CD4-positive, alpha-beta T cell treated with Interleukin-15 for 4 hours (primary cell): ENCODE results near the gene GCKR.
"Not testable (repeated sequence)": the region's sequence is repeated elsewhere in the genome, so short reads cannot be mapped to it uniquely, and the experiment has no call there.

Experiments
- DNase-seq: peaks from one replicate; pipeline ENCODE4 v3.0.0-alpha.2; 2020; ENCODE audit warnings: low spot score

The GCKR gene

GRCh38 chr2:27518113-27518781 is 21.6 kb downstream of the GCKR start:
- no peak for DNase-seq

GRCh38 chr2:27518782-27519113 is 22.1 kb downstream of the GCKR start:
- DNase-seq = no peak

- DNase-seq = no peak
Measured at GRCh38 chr2:27520316-27520715, 23.7 kb downstream of the GCKR start.

DNA sequence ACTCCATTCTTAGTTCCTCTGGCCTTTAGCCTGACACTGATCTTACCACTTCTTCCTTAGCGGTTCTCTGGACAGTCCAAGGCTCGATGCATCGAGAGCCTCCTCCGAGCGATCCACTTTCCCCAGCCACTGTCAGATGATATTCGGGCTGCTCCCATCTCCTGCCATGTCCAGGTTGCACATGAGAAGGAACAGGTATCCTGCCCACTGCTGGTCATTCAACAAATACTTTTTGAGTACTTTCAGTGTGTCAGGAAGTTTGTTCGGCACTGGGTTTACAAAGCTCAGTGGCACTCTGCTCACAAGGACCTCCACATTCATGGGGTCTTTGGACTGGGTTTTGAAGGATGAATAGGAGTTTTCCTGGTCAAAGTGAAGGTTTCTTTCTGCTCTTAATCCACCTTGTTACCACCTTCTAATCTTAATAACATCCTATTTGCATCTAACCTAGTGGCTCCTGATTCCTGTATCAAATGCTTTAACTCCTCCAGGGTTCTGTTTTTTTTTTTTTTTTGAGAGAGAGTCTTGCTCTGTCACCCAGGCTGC is 25.8 kb downstream of the GCKR start:
- DNase-seq = no peak

GRCh38 chr2:27527182-27527581 is 30.5 kb downstream of the GCKR start:
- DNase-seq = no peak

DNA sequence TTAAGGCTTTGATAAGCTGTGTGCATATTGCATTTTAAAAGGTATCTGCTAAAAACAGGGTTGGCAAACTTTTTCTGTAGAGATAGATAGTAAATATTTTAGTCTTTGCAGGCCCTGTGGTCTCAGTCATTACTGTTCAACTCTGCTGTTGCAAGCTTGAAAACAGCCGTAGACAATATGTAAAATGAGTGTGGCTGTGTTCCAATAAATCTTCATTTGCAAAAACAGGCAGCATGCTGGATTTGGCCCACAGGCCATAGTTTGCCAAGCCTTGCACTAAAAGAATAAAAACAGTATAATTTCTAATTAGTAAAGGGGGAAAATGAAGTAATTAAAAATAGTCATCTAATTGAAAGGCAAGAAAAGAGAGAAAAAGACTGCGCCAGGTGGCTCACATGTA is 35.3 kb downstream of the GCKR start:
- no peak for DNase-seq

DNA sequence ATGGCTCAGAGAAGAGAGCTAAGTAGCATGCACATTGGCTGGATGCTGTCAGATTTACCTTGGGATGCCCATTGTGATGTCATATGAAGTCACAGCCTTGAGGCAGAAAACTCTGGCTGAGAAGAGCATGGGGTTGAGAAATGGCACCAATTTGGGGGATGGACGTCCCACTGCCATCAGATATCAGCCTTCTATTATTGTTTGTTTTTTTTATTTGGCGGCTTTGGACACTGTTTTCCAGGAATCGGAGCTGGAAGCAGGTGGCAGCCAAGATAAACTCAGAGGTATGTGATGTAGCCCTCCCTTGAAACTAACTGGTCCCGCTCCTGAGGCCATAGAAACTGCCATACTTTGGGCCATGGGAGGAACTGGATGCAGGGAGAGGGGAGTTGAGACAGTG is 40.6 kb downstream of the GCKR start:
- no peak for DNase-seq

DNA sequence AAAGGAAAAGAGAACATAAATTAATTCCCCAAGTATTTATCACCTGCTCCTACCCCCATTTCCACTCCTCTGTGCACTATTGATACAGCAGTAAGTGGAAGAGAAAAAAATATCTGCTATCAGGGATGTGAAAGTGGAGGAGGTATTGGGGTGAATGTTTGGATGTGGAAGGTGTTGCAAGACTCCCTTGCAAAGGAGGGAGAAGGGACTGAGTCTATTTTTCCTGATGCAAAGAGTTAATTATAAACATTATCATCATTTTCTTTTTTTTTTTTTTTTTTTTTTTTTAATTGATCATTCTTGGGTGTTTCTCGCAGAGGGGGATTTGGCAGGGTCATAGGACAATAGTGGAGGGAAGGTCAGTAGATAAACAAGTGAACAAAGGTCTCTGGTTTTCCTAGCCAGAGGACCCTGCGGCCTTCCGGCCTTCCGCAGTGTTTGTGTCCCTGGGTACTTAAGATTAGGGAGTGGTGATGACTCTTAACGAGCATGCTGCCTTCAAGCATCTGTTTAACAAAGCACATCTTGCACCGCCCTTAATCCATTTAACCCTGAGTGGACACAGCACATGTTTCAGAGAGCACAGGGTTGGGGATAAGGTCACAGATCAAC is 42.3 kb downstream of the GCKR start:
- DNase-seq = not testable (repeated sequence)

GRCh38 chr2:27539649-27540048 is 43.0 kb downstream of the GCKR start:
- not testable (repeated sequence) for DNase-seq

DNA sequence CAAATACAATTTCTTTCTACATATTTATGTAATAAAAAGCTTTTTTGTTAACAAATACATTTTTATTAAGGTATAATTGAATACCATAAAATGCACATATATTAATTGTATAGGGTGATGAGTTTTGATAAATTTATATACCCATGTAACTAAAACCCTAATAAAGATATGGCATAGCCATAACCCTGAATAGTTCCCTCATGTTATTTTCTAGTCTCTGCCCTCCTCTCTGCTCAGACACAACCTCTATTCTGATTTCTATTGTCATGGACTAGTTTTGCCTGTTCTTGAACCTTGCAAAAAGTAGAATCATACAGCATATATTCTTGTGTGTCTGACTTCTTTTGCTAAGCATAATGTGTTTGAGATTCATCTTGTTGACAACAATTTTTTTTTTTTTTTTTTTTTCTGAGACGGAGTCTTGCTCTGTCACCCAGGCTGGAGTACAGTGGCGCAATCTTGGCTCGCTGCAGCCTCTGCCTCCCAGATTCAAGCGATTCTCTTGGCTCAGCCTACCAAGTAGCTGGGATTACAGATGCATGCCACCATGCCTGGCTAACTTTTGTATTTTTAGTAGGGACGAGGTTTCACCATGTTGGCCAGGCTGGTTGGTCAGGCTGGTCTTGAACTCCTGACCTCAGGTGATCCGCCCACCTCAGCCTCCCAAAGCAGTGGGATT is 47.6 kb downstream of the GCKR start:
- no peak for DNase-seq

DNA sequence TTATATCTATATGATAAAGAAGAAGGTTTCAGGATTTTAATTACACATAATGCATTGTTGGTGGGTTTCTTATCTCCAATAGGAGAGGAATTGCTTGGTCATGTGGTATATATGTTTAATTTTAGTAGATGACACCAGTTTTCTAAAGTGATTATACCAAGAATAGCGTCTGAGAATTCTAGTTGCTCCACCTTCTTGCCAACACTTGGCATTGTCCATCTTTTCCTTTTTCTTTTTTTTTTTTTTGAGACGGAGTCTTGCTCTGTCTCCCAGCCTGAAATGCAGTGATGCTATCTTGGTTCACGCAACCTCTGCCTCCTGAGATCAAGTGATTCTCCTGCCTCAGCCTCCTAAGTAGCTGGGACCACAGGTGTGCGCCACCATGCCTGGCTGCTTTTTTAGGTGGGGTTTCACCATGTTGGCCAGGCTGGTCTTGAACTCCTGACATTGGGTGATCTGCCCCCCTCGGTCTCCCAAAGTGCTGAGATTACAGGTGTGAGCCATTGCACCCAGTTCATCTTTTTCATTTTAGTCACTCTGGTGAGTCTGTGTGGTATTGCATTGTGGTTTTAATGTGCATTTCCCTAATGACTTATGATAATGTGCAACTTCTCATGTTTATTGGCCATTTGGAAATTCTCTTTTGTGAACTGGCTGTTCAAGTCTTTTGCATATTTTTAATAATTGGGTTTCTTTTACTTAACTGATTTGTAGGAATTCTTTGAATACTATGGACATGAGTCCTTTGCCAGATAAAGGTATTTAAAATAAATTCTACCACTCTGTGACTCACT is 48.9 kb downstream of the GCKR start:
- DNase-seq = no peak

DNA sequence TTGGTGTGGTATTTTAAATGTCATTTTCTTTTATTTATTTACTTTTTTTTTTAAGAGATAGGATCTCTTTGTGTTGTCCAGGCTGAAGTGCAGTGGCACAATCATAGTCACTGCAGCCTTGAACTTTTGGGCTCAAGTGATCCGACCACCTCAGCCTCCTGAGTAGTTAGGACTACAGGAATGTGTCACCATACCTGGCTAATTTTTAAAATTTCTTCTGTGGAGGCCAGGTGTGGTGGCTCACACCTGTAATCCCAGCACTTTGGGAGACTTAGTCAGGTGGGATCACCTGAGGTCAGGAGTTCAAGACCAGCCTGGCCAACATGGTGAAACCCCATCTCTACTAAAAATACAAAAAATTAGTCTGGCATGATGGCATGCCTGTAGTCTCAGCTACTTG is 52.7 kb downstream of the GCKR start:
- DNase-seq = no peak

DNA sequence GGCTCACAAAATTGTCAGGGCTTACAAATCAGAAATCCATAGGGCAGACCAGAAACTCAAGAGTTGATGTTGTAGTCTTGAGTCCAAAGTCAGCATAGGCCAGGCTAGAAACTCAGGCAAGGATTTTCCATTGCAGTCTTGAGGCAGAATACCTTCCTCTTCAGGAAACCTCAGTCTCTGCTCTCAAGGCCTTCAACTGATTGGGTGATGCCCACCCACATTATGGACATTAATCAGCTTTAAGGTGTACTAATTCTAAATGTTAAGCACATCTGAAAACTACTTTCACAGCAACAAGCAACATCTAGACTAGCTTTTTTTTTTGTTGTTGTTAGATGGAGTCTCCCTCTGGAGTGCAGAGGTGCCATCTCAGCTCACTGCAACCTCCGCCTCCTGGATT is 54.9 kb downstream of the GCKR start:
- DNase-seq = no peak

DNA sequence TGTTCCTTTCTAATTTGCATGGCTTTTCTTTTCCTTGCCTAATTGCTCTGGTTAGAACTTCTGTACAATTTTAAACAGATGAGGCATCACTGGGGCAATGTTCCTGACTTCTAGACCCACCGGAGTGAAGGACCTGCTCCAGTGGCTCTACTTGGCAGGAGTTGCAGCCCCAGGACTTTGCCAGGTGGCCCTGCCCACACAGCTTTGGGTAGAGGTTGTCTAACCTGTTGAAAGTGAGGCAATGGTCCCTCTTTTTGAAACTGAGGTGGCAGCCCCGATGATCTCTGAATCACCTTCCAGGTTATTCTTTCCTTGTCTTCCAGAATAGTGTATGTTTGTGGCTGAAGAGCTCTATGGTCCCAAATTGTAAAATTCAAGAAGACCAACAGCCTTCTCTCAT is 56.3 kb downstream of the GCKR start:
- DNase-seq = no peak

GRCh38 chr2:27554451-27554850 is 57.8 kb downstream of the GCKR start:
- DNase-seq = not testable (repeated sequence)

GRCh38 chr2:27559228-27559627 is 62.6 kb downstream of the GCKR start:
- no peak for DNase-seq

- no peak for DNase-seq
Measured at GRCh38 chr2:27561060-27561459, 64.4 kb downstream of the GCKR start.

GRCh38 chr2:27566628-27567027 is 70.0 kb downstream of the GCKR start:
- DNase-seq = no peak

- no peak for DNase-seq
Measured at GRCh38 chr2:27569398-27569797, 72.8 kb downstream of the GCKR start.

- DNase-seq = no peak
Measured at GRCh38 chr2:27571197-27571596, 74.6 kb downstream of the GCKR start.

DNA sequence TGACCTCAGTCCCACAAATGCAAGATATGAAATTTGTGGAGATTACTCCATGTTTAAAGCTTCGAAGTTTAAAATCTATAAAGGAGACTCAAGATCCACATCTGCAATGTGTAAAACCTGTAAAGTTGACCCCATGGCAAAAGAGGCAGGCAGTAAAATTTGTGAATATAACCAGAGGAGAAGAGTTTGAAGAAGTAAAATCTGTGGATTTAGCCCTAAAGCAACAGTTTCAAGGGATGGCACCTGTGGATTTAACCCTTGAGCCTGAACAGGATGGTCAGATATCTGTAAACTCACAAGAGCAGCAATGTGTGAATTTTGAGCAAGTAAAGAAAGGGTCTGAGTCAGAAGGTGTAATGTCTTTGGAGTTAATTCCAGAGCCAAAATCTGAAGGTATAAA is 75.0 kb downstream of the GCKR start:
- DNase-seq = no peak

DNA sequence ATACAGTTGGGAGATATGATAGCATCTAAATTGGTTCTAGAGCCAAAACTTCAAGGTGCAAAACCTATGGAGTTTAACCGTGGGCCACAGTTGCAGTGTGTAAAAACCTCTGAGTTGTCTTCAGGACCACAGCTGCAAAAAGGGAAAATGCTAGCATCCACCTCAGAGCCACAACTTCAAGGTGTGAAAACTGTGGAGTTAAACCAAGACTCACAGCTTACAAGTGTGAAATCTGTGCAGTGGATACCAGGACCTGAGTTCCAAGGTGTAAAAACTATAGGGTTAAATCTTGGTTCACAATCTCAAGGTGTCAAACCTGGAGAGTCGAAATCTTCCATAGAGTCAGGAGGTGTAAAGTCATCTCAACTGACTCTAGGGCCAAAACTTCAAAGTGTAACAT is 75.8 kb downstream of the GCKR start:
- DNase-seq = no peak

DNA sequence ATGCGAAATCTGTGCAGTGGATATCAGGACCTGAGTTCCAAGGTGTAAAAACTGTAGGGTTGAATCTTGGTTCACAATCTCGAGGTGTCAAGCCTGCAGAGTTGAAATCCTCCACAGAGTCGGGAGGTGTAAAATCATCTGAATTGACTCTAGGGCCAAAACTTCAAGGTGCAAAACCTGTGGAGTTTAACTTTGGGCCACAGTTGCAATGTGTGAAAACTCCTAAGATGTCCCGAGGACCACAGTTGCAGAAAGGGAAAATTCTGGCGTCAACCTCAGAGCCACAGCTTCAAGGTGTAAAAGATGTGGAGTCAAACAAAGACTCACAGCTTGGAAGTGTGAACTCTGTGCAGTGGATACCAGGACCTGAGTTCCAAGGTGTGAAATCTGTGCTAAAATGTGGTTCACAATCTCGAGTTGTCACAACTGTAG is 76.4 kb downstream of the GCKR start:
- no peak for DNase-seq
